SK-N-SH (cell line): ENCODE data around the gene CD74. TPM values are rescaled to one million over a fixed set of nuclear protein-coding genes. Genes with fewer than 3 reads are reported as not detected.

Experiments
- CTCF ChIA-PET: fragments of 300-600, 350-600 bp; formaldehyde crosslinking; extraction: SDS; loops from one replicate; lab custom pipeline; 2021; lab: Yijun Ruan, JAX
- POLR2A ChIA-PET: fragments of 350-600 bp; sonication (Branson Sonifier 250); formaldehyde crosslinking; extraction: SDS; loops from one replicate; lab custom pipeline; 2020; ENCODE audit warnings: antibody characterized with exemption, inconsistent platforms; lab: Yijun Ruan, JAX
- DNase-seq: peaks from one replicate; pipeline ENCODE4 v3.0.0; 2012
- H2AFZ ChIP-seq: fragments of 200-600 bp; sonication (generic); 2 replicates; pipeline ENCODE4 v1.8.1; 2016; ENCODE audit warnings: antibody characterized with exemption, mild to moderate bottlenecking, low read depth
- H3F3A ChIP-seq: fragments of 200-600 bp; sonication (generic); replicated peaks from 2 replicates; pipeline ENCODE3; 2016; ENCODE audit warnings: antibody characterized with exemption, mild to moderate bottlenecking; ENCODE audit not compliant: insufficient read depth
- H3K27ac ChIP-seq, 2 experiments: fragments of 200-500 bp in 1 of 2; fragments of 200-600 bp in 1 of 2; sonication (Bioruptor generic) in 1 of 2; sonication (generic), shearing (Covaris generic) in 1 of 2; 2 replicates each; pipeline versions ENCODE4 v1.5.1 to v1.6.1; 2014 to 2016; ENCODE audit warnings: low read depth in 2 of 2, inconsistent platforms in 1 of 2, low read length in 1 of 2, mild to moderate bottlenecking in 1 of 2, mixed read lengths in 1 of 2
- H3K27me3 ChIP-seq: fragments of 200-600 bp; sonication (generic), shearing (Covaris generic); 2 replicates; pipeline ENCODE4 v1.6.1; 2016; ENCODE audit warnings: mixed run types; ENCODE audit not compliant: insufficient read depth
- H3K36me3 ChIP-seq, 2 experiments: fragments of 200-500 bp in 1 of 2; fragments of 200-600 bp in 1 of 2; sonication (Bioruptor generic) in 1 of 2; sonication (generic) in 1 of 2; replicated peaks in 1 of 2; 2 replicates each; pipeline versions ENCODE3 to v1.5.1; 2014 to 2016; ENCODE audit warnings: low read length in 1 of 2, mild to moderate bottlenecking in 1 of 2; ENCODE audit not compliant: insufficient read depth in 2 of 2, control insufficient read depth in 1 of 2
- H3K4me1 ChIP-seq, 2 experiments: fragments of 200-500 bp in 1 of 2; fragments of 200-600 bp in 1 of 2; sonication (Bioruptor generic) in 1 of 2; sonication (generic), shearing (Covaris generic) in 1 of 2; 2 replicates each; pipeline versions ENCODE4 v1.5.1 to v1.6.1; 2014 to 2016; ENCODE audit warnings: low read depth in 1 of 2, low read length in 1 of 2, mixed run types in 1 of 2; ENCODE audit not compliant: insufficient read depth in 2 of 2, control insufficient read depth in 1 of 2
- H3K4me2 ChIP-seq: fragments of 200-600 bp; sonication (generic), shearing (Covaris generic); 2 replicates; pipeline ENCODE4 v1.6.1; 2017; ENCODE audit warnings: mixed run types
- H3K4me3 ChIP-seq, 2 experiments: fragments of 200-500 bp in 1 of 2; fragments of 200-600 bp in 1 of 2; sonication (Bioruptor generic) in 1 of 2; sonication (generic), shearing (Covaris generic) in 1 of 2; 2 replicates each; pipeline versions ENCODE4 v1.5.1 to v1.8.1; 2014 to 2016; ENCODE audit warnings: low read depth in 2 of 2, inconsistent platforms in 1 of 2, low read length in 1 of 2, mild to moderate bottlenecking in 1 of 2, mixed read lengths in 1 of 2, moderate library complexity in 1 of 2
- H3K79me2 ChIP-seq: fragments of 200-600 bp; sonication (generic); 2 replicates; pipeline ENCODE4 v1.8.1; 2017; ENCODE audit warnings: mild to moderate bottlenecking; ENCODE audit not compliant: insufficient read depth
- H3K9ac ChIP-seq: fragments of 200-600 bp; sonication (generic); 2 replicates; pipeline ENCODE4 v1.6.1; 2017; ENCODE audit warnings: mixed run types
- H3K9me2 ChIP-seq: fragments of 200-600 bp; sonication (generic); 2 replicates; pipeline ENCODE4 v1.6.1; 2017; ENCODE audit warnings: mixed run types
- H3K9me3 ChIP-seq: fragments of 200-600 bp; sonication (generic); 2 replicates; pipeline ENCODE4 v1.6.1; 2017; ENCODE audit warnings: mixed run types, mild to moderate bottlenecking, moderate library complexity
- H4K20me1 ChIP-seq: fragments of 200-600 bp; sonication (generic); 2 replicates; pipeline ENCODE4 v1.6.1; 2017; ENCODE audit warnings: mild to moderate bottlenecking, mixed run types; ENCODE audit not compliant: insufficient read depth
- CHD2 ChIP-seq: fragments of 150-350 bp; IDR thresholded peaks from 2 replicates; pipeline ENCODE4 v1.6.1; 2018; ENCODE audit warnings: low read length; ENCODE audit not compliant: partially characterized antibody
- FOXJ3 ChIP-seq: sonication (generic); formaldehyde crosslinking; IDR thresholded peaks from 2 replicates; pipeline ENCODE4 v1.5.1; 2020; ENCODE audit warnings: mild to moderate bottlenecking, missing genetic modification reagents
- IRF3 ChIP-seq: fragments of 150-350 bp; IDR thresholded peaks from 2 replicates; pipeline ENCODE4 v1.6.1; 2016; ENCODE audit warnings: mild to moderate bottlenecking, low read depth, low read length
- MEF2A ChIP-seq: IDR thresholded peaks from 2 replicates; pipeline ENCODE4 v1.4.0; 2012; ENCODE audit warnings: low read depth, borderline replicate concordance
- MXI1 ChIP-seq: IDR thresholded peaks from 2 replicates; pipeline ENCODE4 v1.6.1; 2012; ENCODE audit warnings: mild to moderate bottlenecking, low read depth, low read length, improper control_type of control experiment
- RAD21 ChIP-seq: IDR thresholded peaks from 2 replicates; pipeline ENCODE4 v1.6.1; 2012; ENCODE audit warnings: mild to moderate bottlenecking, low read length
- REST ChIP-seq: IDR thresholded peaks from 2 replicates; pipeline ENCODE4 v1.6.1; 2012; ENCODE audit warnings: mild to moderate bottlenecking, low read depth, low read length, moderate library complexity
- RFX5 ChIP-seq: IDR thresholded peaks from 2 replicates; pipeline ENCODE4 v1.6.1; 2012; ENCODE audit warnings: mild to moderate bottlenecking, improper control_type of control experiment, low read length
- SIN3A ChIP-seq: IDR thresholded peaks from 2 replicates; pipeline ENCODE4 v1.6.1; 2012; ENCODE audit warnings: low read depth, mild to moderate bottlenecking, low read length, moderate library complexity, borderline replicate concordance
- TEAD4 ChIP-seq: IDR thresholded peaks from 2 replicates; pipeline ENCODE4 v1.4.0; 2012; ENCODE audit warnings: mild to moderate bottlenecking, borderline replicate concordance; ENCODE audit not compliant: insufficient read depth
- USF1 ChIP-seq: IDR thresholded peaks from 2 replicates; pipeline ENCODE4 v1.4.0; 2012; ENCODE audit warnings: low read depth, borderline replicate concordance
- YY1 ChIP-seq: IDR thresholded peaks from 2 replicates; pipeline ENCODE4 v1.4.0; 2012; ENCODE audit warnings: low read depth, mild to moderate bottlenecking
- WGBS: methylation state at CpG from one replicate; pipeline ENCODE4 v1.1.6; 2017; ENCODE audit warnings: low lambda C conversion rate; 5-methylcytosine and 5-hydroxymethylcytosine counted together
- polyA plus RNA-seq, 3 experiments: library from polyadenylated mRNA; depleted of rRNA; stranded (reverse); fragments of >200 nt; gene quantifications; 2 replicates each; pipeline ENCODE4 v1.2.3, GENCODE V29; 2012

Gene CD74
- polyA plus RNA-seq, 1 of the 3 experiments (the other 2 are of a cell fraction): 0.26 TPM

GRCh38 chr5:150402901-150403342 lies 9.8 kb downstream of the CD74 start:
- ChIA-PET CTCF (interaction anchor here (1.5 kb wide), 1 partner anchor 44 kb away, joined by 4 read pairs; no protein-coding TSS in a partner anchor), POLR2A (interaction anchor here (1.5 kb wide), 1 partner anchor 8 kb away, joined by 6 read pairs; no protein-coding TSS in a partner anchor)
- no peak overlapping the region for H3K27ac ChIP-seq
- H3K36me3 ChIP-seq: peaks cover 3 to 40% of the 10 kb centered on the region in 2 experiments
- no peaks in the 10 kb centered on the region for H4K20me1 ChIP-seq
- peaks cover 7% of the 10 kb centered on the region for H3F3A ChIP-seq
- TF ChIP-seq REST: no peak
- TF ChIP-seq MXI1: no peak
- no peak for TF ChIP-seq RFX5
- TF ChIP-seq, all 33 proteins: peak for 0
- DNase-seq: no peak
- H3K27me3 ChIP-seq: no peaks in the 10 kb centered on the region
- no peaks in the 10 kb centered on the region for H3K79me2 ChIP-seq
- H3K4me1 ChIP-seq: peaks cover 0 to 4% of the 10 kb centered on the region in 2 experiments; a peak in 1 of 4 replicates
- no peaks in the 10 kb centered on the region for H3K9me2 ChIP-seq
- no peak overlapping the region for H3K9ac ChIP-seq
- no peaks in the 10 kb centered on the region for H3K9me3 ChIP-seq
- no peak overlapping the region for H3K4me2 ChIP-seq
- WGBS: 97% methylated on average over 10 of the region's 12 CpGs
- H2AFZ ChIP-seq: no peak overlapping the region
- no peak overlapping the region for H3K4me3 ChIP-seq

- H3K79me2 ChIP-seq: no peaks in the 10 kb centered on the region
- H3K9me3 ChIP-seq: no peaks in the 10 kb centered on the region
- H3K36me3 ChIP-seq: peaks cover 5 to 45% of the 10 kb centered on the region in 2 experiments
- DNase-seq: no peak
- ChIA-PET CTCF (no interaction called here), POLR2A (interaction anchor here (1.5 kb wide), 1 partner anchor 8 kb away, joined by 6 read pairs; no protein-coding TSS in a partner anchor)
- TF ChIP-seq USF1 (no peak), CHD2 (no peak), MEF2A (no peak), FOXJ3 (no peak), IRF3 (no peak), RAD21 (no peak), YY1 (no peak), SIN3A (no peak), TEAD4 (no peak)
- H3K27ac ChIP-seq: no peak overlapping the region
- H4K20me1 ChIP-seq: no peaks in the 10 kb centered on the region
- H3K4me3 ChIP-seq: no peak overlapping the region
- no peaks in the 10 kb centered on the region for H3K9me2 ChIP-seq
- H3K4me2 ChIP-seq: no peak overlapping the region
- H3F3A ChIP-seq: peaks cover 7% of the 10 kb centered on the region
- no peak overlapping the region for H2AFZ ChIP-seq
- no peaks in the 10 kb centered on the region for H3K27me3 ChIP-seq
- 79% methylated on average over 3 of the region's 4 CpGs for WGBS
- peaks cover 0 to 4% of the 10 kb centered on the region in 2 experiments; a peak in 1 of 4 replicates for H3K4me1 ChIP-seq
- H3K9ac ChIP-seq: no peak overlapping the region
These were observed 10.4 kb downstream of the CD74 start for GRCh38 chr5:150402229-150402773.
